ENCODE results near the gene MICALL2. TPM values are rescaled to one million over a fixed set of nuclear protein-coding genes. Genes with fewer than 3 reads are reported as not detected.

The MICALL2 gene
- polyA plus RNA-seq, 1 experiment, result 11.1 TPM

DNA sequence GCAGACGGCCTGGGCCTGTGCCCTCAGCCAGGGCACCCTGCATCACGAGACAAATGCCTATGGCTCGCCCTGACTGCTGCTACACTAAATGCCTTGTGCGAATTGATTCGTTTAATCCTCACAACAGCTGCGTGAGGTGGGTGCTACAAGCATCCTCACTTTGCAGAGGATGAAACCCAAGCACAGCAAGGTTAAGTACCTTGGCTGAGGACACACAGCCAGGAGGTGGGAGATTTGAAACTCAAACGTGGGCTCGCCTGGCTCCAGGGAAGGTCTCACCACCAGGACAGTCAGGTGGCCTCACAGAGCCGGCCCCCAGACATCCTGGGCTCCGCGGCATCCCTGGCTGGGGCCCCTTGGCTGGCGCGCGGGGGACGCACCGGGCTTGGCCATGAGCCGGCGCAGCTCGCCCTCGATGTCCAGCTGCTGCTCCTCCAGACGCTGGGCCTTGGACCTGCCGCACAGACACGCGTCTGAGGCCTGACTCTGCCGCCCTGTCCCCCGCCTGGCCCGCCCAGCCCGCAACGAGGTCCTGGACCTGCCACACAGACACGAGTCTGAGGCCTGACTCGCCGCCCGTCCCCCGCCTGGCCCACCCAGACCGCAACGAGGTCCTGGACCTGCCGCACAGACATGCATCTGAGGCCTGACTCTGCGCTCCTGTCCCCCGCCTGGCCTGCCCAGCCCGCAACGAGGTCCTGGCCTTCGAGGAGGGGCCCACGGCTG is 22.0 kb downstream of the MICALL2 start:
- CTCF ChIA-PET, result interaction anchor here (0.6 to 0.9 kb wide), 2 partner anchors 37 to 245 kb away, joined by 3 read pairs; no protein-coding TSS in a partner anchor
- TF ChIP-seq CTCF (IDR thresholded peaks at IDR 0.05; ENCODE audit: insufficient read depth, low read depth, low read length), result no peak
- DNase-seq (ENCODE audit: low read depth), result no peak
- Histone ChIP-seq H3K4me3 (ENCODE audit: low read depth, low read length) (no peak overlapping the region), H3K27me3 (ENCODE audit: control insufficient read depth, insufficient read depth, low read length) (no peaks in the 10 kb centered on the region), H3K36me3 (ENCODE audit: control insufficient read depth, insufficient read depth, low read length) (peaks cover 11% of the 10 kb centered on the region)
- POLR2A ChIA-PET, result no interaction called here

- DNase-seq (ENCODE audit: low read depth), result no peak
- no peak overlapping the region for H3K4me3 ChIP-seq (ENCODE audit: low read depth, low read length)
- no peaks in the 10 kb centered on the region for H3K27me3 ChIP-seq (ENCODE audit: control insufficient read depth, insufficient read depth, low read length)
- no peak for TF ChIP-seq CTCF (IDR thresholded peaks at IDR 0.05; ENCODE audit: insufficient read depth, low read depth, low read length)
- peaks cover 10% of the 10 kb centered on the region for H3K36me3 ChIP-seq (ENCODE audit: control insufficient read depth, insufficient read depth, low read length)
- ChIA-PET POLR2A (no interaction called here), CTCF (interaction anchor here (1.7 kb wide), 1 partner anchor 38 kb away, joined by 9 read pairs; no protein-coding TSS in a partner anchor)
These were observed 22.7 kb downstream of the MICALL2 start for GRCh38 chr7:1436608-1437007.

GRCh38 chr7:1434891-1435670 is 24.2 kb downstream of the MICALL2 start:
- TF ChIP-seq CTCF (IDR thresholded peaks at IDR 0.05; ENCODE audit: insufficient read depth, low read depth, low read length), result no peak
- Histone ChIP-seq H3K27me3 (ENCODE audit: control insufficient read depth, insufficient read depth, low read length) (no peaks in the 10 kb centered on the region), H3K36me3 (ENCODE audit: control insufficient read depth, insufficient read depth, low read length) (peaks cover 4% of the 10 kb centered on the region), H3K4me3 (ENCODE audit: low read depth, low read length) (no peak overlapping the region)
- ChIA-PET CTCF (interaction anchor here (1.7 kb wide), 1 partner anchor 39 kb away, joined by 9 read pairs; no protein-coding TSS in a partner anchor), POLR2A (no interaction called here)
- DNase-seq (ENCODE audit: low read depth), result no peak

DNA sequence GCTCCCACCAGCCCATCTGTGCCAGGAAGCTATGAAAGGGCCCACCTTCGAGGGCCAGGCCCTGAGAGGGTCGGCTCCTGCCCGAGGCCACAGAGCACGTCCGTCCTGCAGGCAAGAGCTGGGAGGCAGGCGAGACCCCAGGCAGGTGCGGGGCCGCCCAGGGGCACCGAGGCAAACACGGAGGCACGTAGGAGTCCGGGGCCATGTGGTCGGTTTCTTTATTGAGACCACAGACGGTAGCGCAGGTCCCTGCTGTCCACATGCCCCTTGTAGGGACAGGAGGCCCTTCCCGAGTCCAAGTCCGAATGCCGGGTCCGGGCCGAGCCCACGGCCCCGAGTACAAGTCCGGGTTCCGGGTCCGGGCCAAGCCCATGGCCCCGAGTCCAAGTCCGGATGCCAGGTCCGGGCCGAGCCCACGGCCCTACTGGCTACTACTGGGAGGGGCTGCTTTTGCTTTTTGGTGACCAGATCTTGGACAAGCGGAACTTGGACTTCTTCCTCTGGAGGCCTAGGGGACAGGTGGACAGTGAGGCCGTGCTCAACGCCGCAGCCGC is 25.0 kb downstream of the MICALL2 start:
- CTCF ChIA-PET, result interaction anchor here (1.0 to 5.7 kb wide), 7 partner anchors 8 to 251 kb away, joined by 3 to 53 read pairs (median 10); no protein-coding TSS in a partner anchor
- no peak for TF ChIP-seq CTCF (IDR thresholded peaks at IDR 0.05; ENCODE audit: insufficient read depth, low read depth, low read length)
- no peaks in the 10 kb centered on the region for H3K27me3 ChIP-seq (ENCODE audit: control insufficient read depth, insufficient read depth, low read length)
- POLR2A ChIA-PET, result no interaction called here
- peaks cover 1% of the 10 kb centered on the region for H3K36me3 ChIP-seq (ENCODE audit: control insufficient read depth, insufficient read depth, low read length)
- no peak overlapping the region for H3K4me3 ChIP-seq (ENCODE audit: low read depth, low read length)
- DNase-seq (ENCODE audit: low read depth), result no peak
